ENCODE results near the gene TP53TG3C.
"Not testable (repeated sequence)": the region's sequence is repeated elsewhere in the genome, so short reads cannot be mapped to it uniquely, and the experiment has no call there.

TP53TG3C gene

GRCh38 chr16:33193926-33194325 is at the start of gene TP53TG3C:
Gene TP53TG3C (plus strand): TSS chr16:33194226. CDS start chr16:33194294, 68 bp downstream.
- not testable (repeated sequence) for DNase-seq

All from activated T-cell treated with anti-CD3 and anti-CD28 coated beads for 4 hours (primary cell).